Measurements from ENCODE around the gene ACVR1.
A peak's percentile ranks its signal among the peaks of the same experiment; 100 is the strongest.

ACVR1 gene

DNA sequence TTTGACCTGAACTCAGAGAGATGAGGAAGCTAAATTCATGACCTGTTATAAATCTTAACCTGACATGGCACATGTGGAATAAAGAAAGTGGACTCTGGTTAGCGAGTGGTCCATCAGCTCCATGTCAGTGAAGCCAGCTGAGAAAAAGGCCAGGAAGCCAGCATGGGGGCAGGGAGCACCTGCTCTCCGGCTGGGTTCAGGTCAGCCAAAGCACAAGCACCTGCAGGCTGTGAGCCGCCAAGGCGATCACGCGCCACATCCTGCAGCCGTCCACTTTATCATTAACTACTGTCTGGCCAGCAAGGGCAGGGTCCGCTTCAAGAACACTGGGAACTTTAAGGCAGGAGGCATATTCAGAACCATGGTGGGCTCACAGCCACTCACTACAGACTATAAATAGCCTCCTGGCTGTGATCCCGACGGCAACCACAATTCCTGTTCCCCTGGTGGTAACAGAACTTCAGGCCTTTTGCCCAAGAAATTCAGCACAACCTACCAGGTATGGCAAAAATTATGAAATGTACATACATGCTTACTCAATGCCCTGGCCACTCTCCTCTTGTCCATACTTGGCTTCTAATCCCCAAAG is 35.5 kb downstream of the ACVR1 start:
- DNase-seq (ENCODE audit: low read depth), result peak; percentile 56

DNA sequence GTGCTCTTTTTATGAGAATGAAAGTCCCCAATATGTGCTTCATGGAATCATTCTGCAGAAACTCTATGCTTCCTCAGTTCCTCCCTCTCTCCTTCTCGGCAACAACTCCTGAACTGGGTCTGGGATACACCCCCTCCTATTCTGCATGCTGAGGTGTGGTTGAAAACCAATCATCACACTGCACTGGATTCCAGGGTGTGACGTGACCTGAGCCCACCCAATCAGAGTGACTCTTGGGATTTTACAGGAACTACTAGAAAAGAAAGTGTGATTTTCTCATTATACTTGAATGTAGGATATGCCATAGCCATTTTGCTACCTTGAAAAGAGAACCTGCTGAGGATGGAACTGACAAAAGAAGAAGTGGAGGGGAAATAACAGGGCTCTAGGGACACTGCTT is 36.3 kb downstream of the ACVR1 start:
- TF ChIP-seq, protein P1, sequence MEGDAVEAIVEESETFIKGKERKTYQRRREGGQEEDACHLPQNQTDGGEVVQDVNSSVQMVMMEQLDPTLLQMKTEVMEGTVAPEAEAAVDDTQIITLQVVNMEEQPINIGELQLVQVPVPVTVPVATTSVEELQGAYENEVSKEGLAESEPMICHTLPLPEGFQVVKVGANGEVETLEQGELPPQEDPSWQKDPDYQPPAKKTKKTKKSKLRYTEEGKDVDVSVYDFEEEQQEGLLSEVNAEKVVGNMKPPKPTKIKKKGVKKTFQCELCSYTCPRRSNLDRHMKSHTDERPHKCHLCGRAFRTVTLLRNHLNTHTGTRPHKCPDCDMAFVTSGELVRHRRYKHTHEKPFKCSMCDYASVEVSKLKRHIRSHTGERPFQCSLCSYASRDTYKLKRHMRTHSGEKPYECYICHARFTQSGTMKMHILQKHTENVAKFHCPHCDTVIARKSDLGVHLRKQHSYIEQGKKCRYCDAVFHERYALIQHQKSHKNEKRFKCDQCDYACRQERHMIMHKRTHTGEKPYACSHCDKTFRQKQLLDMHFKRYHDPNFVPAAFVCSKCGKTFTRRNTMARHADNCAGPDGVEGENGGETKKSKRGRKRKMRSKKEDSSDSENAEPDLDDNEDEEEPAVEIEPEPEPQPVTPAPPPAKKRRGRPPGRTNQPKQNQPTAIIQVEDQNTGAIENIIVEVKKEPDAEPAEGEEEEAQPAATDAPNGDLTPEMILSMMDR (conservative IDR thresholded peaks at IDR 0.05; ENCODE audit: low read depth, low read length), result no peak
- no peak overlapping the region for H3K4me3 ChIP-seq (ENCODE audit: low read depth, low read length)
- DNase-seq (ENCODE audit: low read depth), result no peak

More for the DNA sequence above, 35.5 kb downstream of the ACVR1 start:
- H3K4me3 ChIP-seq (ENCODE audit: low read depth, low read length), result no peak overlapping the region
- TF ChIP-seq, protein P1 (conservative IDR thresholded peaks at IDR 0.05; ENCODE audit: low read depth, low read length), result peak; percentile 37

GRCh38 chr2:157839162-157839801 is 36.8 kb downstream of the ACVR1 start:
- TF ChIP-seq, protein P1 (conservative IDR thresholded peaks at IDR 0.05; ENCODE audit: low read depth, low read length), result no peak
- peak; percentile 81 for DNase-seq (ENCODE audit: low read depth)
- H3K4me3 ChIP-seq (ENCODE audit: low read depth, low read length), result no peak overlapping the region

GRCh38 chr2:157838442-157839161 is 37.5 kb downstream of the ACVR1 start:
- peak; percentile 92 for DNase-seq (ENCODE audit: low read depth)
- TF ChIP-seq, protein P1 (conservative IDR thresholded peaks at IDR 0.05; ENCODE audit: low read depth, low read length), result no peak
- H3K4me3 ChIP-seq (ENCODE audit: low read depth, low read length), result peak overlapping the region; percentile 43

DNA sequence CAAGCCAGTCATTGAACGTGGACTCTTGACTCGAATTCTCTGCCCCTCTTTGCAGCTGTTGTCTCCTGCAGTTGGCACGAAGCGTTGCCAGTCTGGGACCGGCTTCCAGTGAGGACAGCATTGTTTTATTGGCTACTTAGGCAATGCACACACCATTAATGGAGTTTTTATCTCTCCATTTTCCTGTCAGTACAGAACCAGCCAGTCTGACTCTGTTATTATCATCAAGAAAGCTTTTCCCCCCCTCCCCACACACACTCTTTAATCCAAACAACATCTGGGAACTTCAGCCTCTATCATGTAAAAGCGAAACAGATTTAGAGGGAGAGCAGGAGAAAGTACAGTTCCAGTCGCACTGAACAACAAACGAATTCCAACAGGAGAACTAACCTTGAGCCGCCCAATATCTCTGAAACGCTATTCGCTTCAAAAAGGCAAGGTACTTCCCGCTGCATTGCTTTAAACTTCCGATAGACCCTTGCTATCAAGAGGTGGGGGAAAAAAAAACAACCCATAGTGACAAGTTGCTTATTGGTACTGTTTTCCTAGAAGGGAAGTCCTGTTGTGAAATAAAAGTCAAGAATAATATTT is 38.2 kb downstream of the ACVR1 start:
- peak overlapping the region; percentile 43 for H3K4me3 ChIP-seq (ENCODE audit: low read depth, low read length)
- TF ChIP-seq, protein P1 (conservative IDR thresholded peaks at IDR 0.05; ENCODE audit: low read depth, low read length), result no peak
- peak; percentile 62 for DNase-seq (ENCODE audit: low read depth)

GRCh38 chr2:157836531-157836930 is 39.6 kb downstream of the ACVR1 start:
- DNase-seq (ENCODE audit: low read depth), result no peak
- TF ChIP-seq, protein P1 (conservative IDR thresholded peaks at IDR 0.05; ENCODE audit: low read depth, low read length), result no peak
- no peak overlapping the region for H3K4me3 ChIP-seq (ENCODE audit: low read depth, low read length)
